Lower leg skin (tissue), 3 donors: ENCODE results near the gene ATP2A2.

ENCODE experiments used
- CTCF ChIP-seq, 3 donors: fragments of 450-650 bp; IDR thresholded peaks; one replicate each; pipeline ENCODE4 v1.5.1; 2016; ENCODE audit warnings: antibody characterized with exemption in 3 of 3, mild to moderate bottlenecking in 3 of 3, moderate library complexity in 2 of 3
- POLR2A ChIP-seq, 2 donors: fragments of 450-650 bp; IDR thresholded peaks; one replicate each; pipeline ENCODE4 v1.6.1; 2016 to 2017; ENCODE audit warnings: antibody characterized with exemption in 2 of 2, mild to moderate bottlenecking in 1 of 2, moderate library complexity in 1 of 2

DNA sequence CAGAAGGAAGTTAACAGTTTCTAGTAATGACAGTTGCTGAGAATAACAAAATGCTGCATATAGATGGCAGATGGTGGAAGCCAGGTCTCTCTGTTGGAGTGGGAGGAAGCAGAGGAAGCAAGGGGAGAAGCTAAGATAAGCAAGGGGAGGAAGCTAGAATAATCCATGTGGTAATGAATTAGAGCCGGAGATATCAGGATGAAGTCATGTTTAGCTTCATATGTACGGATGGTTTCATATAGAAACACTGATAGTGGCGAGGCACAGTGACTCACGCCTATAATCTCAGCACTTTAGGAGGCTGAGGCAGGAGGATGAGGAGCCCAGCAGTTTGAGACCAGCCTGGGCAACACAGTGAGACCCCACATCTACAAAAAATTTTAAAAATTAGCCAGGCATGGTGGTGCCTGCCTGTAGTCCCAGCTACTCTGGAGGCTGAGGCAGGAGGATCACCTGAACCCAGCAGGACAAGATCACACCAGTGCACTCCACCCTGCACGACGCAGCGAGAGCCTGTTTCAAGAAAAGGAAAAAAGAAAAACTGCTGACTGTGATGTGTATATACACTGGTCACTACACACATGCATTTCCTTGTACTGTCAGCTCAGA is 73.2 kb downstream of the ATP2A2 start:
- TF ChIP-seq CTCF (IDR thresholded peaks at IDR 0.05) (no peak), POLR2A (IDR thresholded peaks at IDR 0.05) (no peak)
